H1 (cell line): ENCODE results near the gene SND1. TPM values are rescaled to one million over a fixed set of nuclear protein-coding genes. Genes with fewer than 3 reads are reported as not detected.

Experiments used
- CTCF ChIA-PET: fragments of 300-600 bp; sonication (Branson Sonifier 250); formaldehyde crosslinking; loops from one replicate; lab custom pipeline; 2021; ENCODE audit not compliant: partially characterized antibody; lab: Charles Lee
- POLR2A ChIA-PET: fragments of 300-600 bp; sonication (Branson Sonifier 250); formaldehyde crosslinking; loops from one replicate; lab custom pipeline; 2021; ENCODE audit warnings: inconsistent platforms; ENCODE audit not compliant: partially characterized antibody; lab: Charles Lee
- DNase-seq, 2 experiments: peaks; one replicate each; pipeline versions ENCODE4 v3.0.0 to v3.0.0-alpha.2; 2010 to 2022; ENCODE audit warnings: low spot score in 2 of 2, low read depth in 1 of 2, mixed read lengths in 1 of 2
- FAIRE-seq: peaks from 2 replicates; lab custom pipeline; 2011; peaks lifted over from hg19 to GRCh38; lab: Jason Lieb, UNC
- H2AFZ ChIP-seq: 2 replicates; pipeline ENCODE4 v1.8.1; 2012; ENCODE audit warnings: low read length, inconsistent platforms
- H2AK5ac ChIP-seq: 2 replicates; pipeline ENCODE4 v1.6.1; 2013; ENCODE audit warnings: low read depth, low read length
- H2BK120ac ChIP-seq: replicated peaks from 2 replicates; pipeline ENCODE3; 2013; ENCODE audit warnings: low read depth, low read length, inconsistent platforms
- H2BK12ac ChIP-seq: 2 replicates; pipeline ENCODE4 v1.6.1; 2013; ENCODE audit warnings: low read depth, low read length
- H2BK15ac ChIP-seq: 2 replicates; pipeline ENCODE4 v1.6.1; 2013; ENCODE audit warnings: low read length
- H2BK20ac ChIP-seq: 2 replicates; pipeline ENCODE4 v1.6.1; 2013; ENCODE audit warnings: low read length
- H2BK5ac ChIP-seq: 2 replicates; pipeline ENCODE4 v1.6.1; 2013; ENCODE audit warnings: low read depth, low read length
- H3K14ac ChIP-seq: 2 replicates; pipeline ENCODE4 v1.6.1; 2013; ENCODE audit warnings: inconsistent platforms; ENCODE audit not compliant: insufficient read length
- H3K18ac ChIP-seq: 2 replicates; pipeline ENCODE4 v1.6.1; 2013; ENCODE audit warnings: low read length; ENCODE audit errors: extremely low read depth
- H3K23ac ChIP-seq: 2 replicates; pipeline ENCODE4 v1.6.1; 2013; ENCODE audit warnings: inconsistent platforms; ENCODE audit not compliant: insufficient read length
- H3K23me2 ChIP-seq: 2 replicates; pipeline ENCODE4 v1.6.1; 2013; ENCODE audit warnings: low read depth, low read length
- H3K27ac ChIP-seq: 2 replicates; pipeline ENCODE4 v1.6.1; 2011; ENCODE audit warnings: low read depth, low read length, inconsistent platforms
- H3K27me3 ChIP-seq, 4 experiments: replicated peaks in 1 of 4; 1 replicate in 1 of 4; 2 replicates in 3 of 4; pipeline versions ENCODE4 v1.6.1 to v1.8.1; 2011 to 2013; ENCODE audit warnings: low read length in 3 of 4, mild to moderate bottlenecking in 3 of 4, inconsistent platforms in 2 of 4, mixed read lengths in 2 of 4, moderate library complexity in 1 of 4; ENCODE audit not compliant: control insufficient read depth in 3 of 4, insufficient read depth in 3 of 4; ENCODE audit errors: extremely low read depth in 1 of 4
- H3K36me3 ChIP-seq, 4 experiments: 2 replicates each; pipeline versions ENCODE4 v1.6.1 to v1.8.1; 2011 to 2013; ENCODE audit warnings: mild to moderate bottlenecking in 4 of 4, low read length in 3 of 4, moderate library complexity in 2 of 4, control low read depth in 1 of 4, inconsistent platforms in 1 of 4; ENCODE audit not compliant: insufficient read depth in 4 of 4, control insufficient read depth in 2 of 4
- H3K4ac ChIP-seq: replicated peaks from 2 replicates; pipeline ENCODE3; 2013; ENCODE audit warnings: low read length, low read depth, mixed read lengths, inconsistent platforms; ENCODE audit not compliant: insufficient read length
- H3K4me1 ChIP-seq, 4 experiments: replicated peaks in 1 of 4; 1 replicate in 1 of 4; 2 replicates in 3 of 4; pipeline versions ENCODE4 v1.6.1 to v1.8.1; 2011 to 2013; ENCODE audit warnings: low read length in 3 of 4, inconsistent platforms in 2 of 4, mixed read lengths in 1 of 4; ENCODE audit not compliant: insufficient read depth in 4 of 4, control insufficient read depth in 3 of 4
- H3K4me2 ChIP-seq, 2 experiments: 2 replicates each; pipeline versions ENCODE4 v1.6.1 to v1.8.1; 2011 to 2013; ENCODE audit warnings: low read depth in 2 of 2, low read length in 2 of 2, control low read depth in 1 of 2, inconsistent platforms in 1 of 2, mild to moderate bottlenecking in 1 of 2; ENCODE audit not compliant: insufficient read depth in 1 of 2
- H3K4me3 ChIP-seq, 4 experiments: fragments of 200-600, 300-600 bp in 1 of 4; sonication (generic), shearing (Covaris generic), sonication (Bioruptor Twin) in 1 of 4; 2 replicates each; pipeline versions ENCODE4 v1.5.1 to v1.8.1; 2011 to 2016; ENCODE audit warnings: low read length in 4 of 4, low read depth in 3 of 4, control low read depth in 2 of 4, inconsistent platforms in 2 of 4, mild to moderate bottlenecking in 2 of 4, mixed read lengths in 1 of 4, moderate library complexity in 1 of 4; ENCODE audit not compliant: insufficient read depth in 2 of 4; ENCODE audit errors: extremely low read depth in 1 of 4
- H3K56ac ChIP-seq: replicated peaks from 2 replicates; pipeline ENCODE3; 2013; ENCODE audit warnings: low read depth, mild to moderate bottlenecking, mixed read lengths, low read length, inconsistent platforms; ENCODE audit not compliant: insufficient read length
- H3K79me1 ChIP-seq: 2 replicates; pipeline ENCODE4 v1.6.1; 2013; ENCODE audit warnings: low read depth, low read length, control low read depth
- H3K79me2 ChIP-seq, 2 experiments: 2 replicates each; pipeline versions ENCODE4 v1.6.1 to v1.8.1; 2012 to 2013; ENCODE audit warnings: low read length in 2 of 2, mild to moderate bottlenecking in 2 of 2, inconsistent platforms in 1 of 2; ENCODE audit not compliant: insufficient read depth in 2 of 2, control insufficient read depth in 1 of 2
- H3K9ac ChIP-seq, 4 experiments: replicated peaks in 1 of 4; 1 replicate in 1 of 4; 2 replicates in 3 of 4; pipeline versions ENCODE4 v1.6.1 to v1.8.1; 2011 to 2013; ENCODE audit warnings: low read depth in 3 of 4, low read length in 3 of 4, control low read depth in 2 of 4, mild to moderate bottlenecking in 2 of 4, moderate library complexity in 2 of 4, inconsistent platforms in 1 of 4; ENCODE audit errors: extremely low read depth in 1 of 4
- H3K9me3 ChIP-seq, 2 experiments: 2 replicates each; pipeline versions ENCODE4 v1.6.1 to v1.8.1; 2012 to 2013; ENCODE audit warnings: mild to moderate bottlenecking in 2 of 2, moderate library complexity in 2 of 2, control low read depth in 1 of 2, inconsistent platforms in 1 of 2, low read depth in 1 of 2, low read length in 1 of 2, mixed read lengths in 1 of 2; ENCODE audit not compliant: insufficient read depth in 2 of 2
- H4K20me1 ChIP-seq, 2 experiments: replicated peaks in 1 of 2; 2 replicates each; pipeline versions ENCODE3 to v1.8.1; 2011 to 2013; ENCODE audit warnings: inconsistent platforms in 2 of 2, low read length in 2 of 2, mild to moderate bottlenecking in 1 of 2; ENCODE audit not compliant: insufficient read depth in 2 of 2, control insufficient read depth in 1 of 2
- H4K5ac ChIP-seq: 2 replicates; pipeline ENCODE4 v1.6.1; 2013; ENCODE audit warnings: low read length, low read depth, mixed read lengths, inconsistent platforms; ENCODE audit not compliant: insufficient read length
- H4K8ac ChIP-seq: 2 replicates; pipeline ENCODE4 v1.8.0; 2013; ENCODE audit warnings: mild to moderate bottlenecking, moderate library complexity, low read length, inconsistent platforms; ENCODE audit not compliant: insufficient read depth; ENCODE audit errors: extremely low read depth
- H4K91ac ChIP-seq: replicated peaks from 2 replicates; pipeline ENCODE3; 2013; ENCODE audit warnings: low read length, mixed read lengths, inconsistent platforms; ENCODE audit not compliant: insufficient read length
- CHD1 ChIP-seq: IDR thresholded peaks from 2 replicates; pipeline ENCODE4 v1.6.1; 2012; ENCODE audit warnings: low read depth, low read length, improper control_type of control experiment
- CHD2 ChIP-seq: IDR thresholded peaks from 2 replicates; pipeline ENCODE4 v1.6.1; 2012; ENCODE audit warnings: low read length, improper control_type of control experiment
- EP300 ChIP-seq, 2 experiments: IDR thresholded peaks; 1 replicate in 1 of 2; 2 replicates in 1 of 2; pipeline ENCODE4 v1.6.1; 2011 to 2012; ENCODE audit warnings: low read depth in 2 of 2, low read length in 2 of 2, mild to moderate bottlenecking in 2 of 2, borderline replicate concordance in 1 of 2, inconsistent platforms in 1 of 2, moderate library complexity in 1 of 2
- KDM4A ChIP-seq: IDR thresholded peaks from one replicate; pipeline ENCODE4 v1.7.1; 2012; ENCODE audit warnings: low read depth, mild to moderate bottlenecking, moderate library complexity, low read length, inconsistent platforms; ENCODE audit not compliant: severe bottlenecking
- PHF8 ChIP-seq: fragments of 200-600 bp; sonication (generic); conservative IDR thresholded peaks from 2 replicates; pipeline ENCODE4 v1.7.1; 2012; ENCODE audit warnings: low read depth, mild to moderate bottlenecking, inconsistent platforms, low read length, moderate library complexity
- RAD21 ChIP-seq, 2 experiments: IDR thresholded peaks in 1 of 2; conservative IDR thresholded peaks in 1 of 2; 2 replicates each; pipeline ENCODE4 v1.6.1; 2011; ENCODE audit warnings: low read depth in 2 of 2, low read length in 2 of 2, improper control_type of control experiment in 1 of 2, inconsistent platforms in 1 of 2, mild to moderate bottlenecking in 1 of 2, moderate library complexity in 1 of 2
- TAF1 ChIP-seq: IDR thresholded peaks from 2 replicates; pipeline ENCODE4 v1.6.1; 2011; ENCODE audit warnings: mild to moderate bottlenecking, low read depth, low read length
- WGBS, 2 experiments: shearing (Covaris generic) in 1 of 2; methylation state at CpG; one replicate each; pipeline versions ENCODE4 v1.1.6 to v1.1.7; 2013 to 2015; ENCODE audit warnings: low lambda C conversion rate in 2 of 2, mixed read lengths in 2 of 2, inconsistent platforms in 1 of 2, low coverage in 1 of 2, missing lambda C conversion rate in 1 of 2; ENCODE audit not compliant: insufficient replicate concordance in 2 of 2, insufficient coverage in 1 of 2, insufficient read length in 1 of 2; ENCODE audit errors: extremely low coverage in 1 of 2, missing lambda C conversion rate in 1 of 2; 5-methylcytosine and 5-hydroxymethylcytosine counted together
- polyA plus RNA-seq, 7 experiments: library from polyadenylated mRNA; depleted of rRNA in 3 of 7; stranded (reverse) in 5 of 7; unstranded in 2 of 7; fragments of >200 nt in 5 of 7; fragments of 200-250 nt in 2 of 7; gene quantifications; 1 replicate in 5 of 7; 2 replicates in 1 of 7; 4 replicates in 1 of 7; pipeline versions ENCODE4 v1.2.1 to v1.2.3, GENCODE V29; 2011 to 2013; ENCODE audit warnings: missing spikeins in 2 of 7, mixed read lengths in 2 of 7
- total RNA-seq: library from RNA; stranded (reverse); fragmentation: NEBNext Ultra II Directional; extraction: Animal tissue kit (Norgen Biotek cat#: 25700); gene quantifications from 2 replicates; pipeline ENCODE4 v1.2.1, GENCODE V29; 2021

SND1 gene
- total and polyA plus RNA-seq, 2 of the 8 experiments (the other 6 are each of a cell fraction or from before 2014, with no cell fraction given): 122 to 290 TPM

GRCh38 chr7:128052404-128052803 is 400.4 kb downstream of the SND1 start:
- no peak overlapping the region for H3K14ac ChIP-seq
- no peak overlapping the region for H4K91ac ChIP-seq
- no peak overlapping the region for H3K4me3 ChIP-seq
- H2BK15ac ChIP-seq: no peak overlapping the region
- no peak overlapping the region for H3K4me2 ChIP-seq
- H4K20me1 ChIP-seq: peaks cover 3 to 8% of the 10 kb centered on the region in 2 experiments
- no peaks in the 10 kb centered on the region for H3K4me1 ChIP-seq
- no peaks in the 10 kb centered on the region for H3K9me3 ChIP-seq
- no peak overlapping the region for H3K56ac ChIP-seq
- no peak overlapping the region for H4K5ac ChIP-seq
- no peak overlapping the region for H2BK20ac ChIP-seq
- H2BK5ac ChIP-seq: no peak overlapping the region
- no peak overlapping the region for H3K18ac ChIP-seq
- H2AK5ac ChIP-seq: no peak overlapping the region
- H3K23me2 ChIP-seq: no peaks in the 10 kb centered on the region
- DNase-seq: no peak
- ChIA-PET POLR2A (no interaction called here), CTCF (interaction anchor here (0.6 to 10.4 kb wide), 10 partner anchors 9 to 156 kb away, joined by 3 to 93 read pairs (median 3); no protein-coding TSS in a partner anchor)
- no peak for FAIRE-seq
- no peak overlapping the region; a peak in 1 of 7 replicates for H3K9ac ChIP-seq
- WGBS, 2 experiments: 92% methylated on average over 9 of the region's 9 CpGs; no CpG with 5 or more reads in 1 of the 2 experiments
- no peak overlapping the region for H2AFZ ChIP-seq
- TF ChIP-seq KDM4A (no peak), PHF8 (no peak), TAF1 (no peak), RAD21 (IDR thresholded peaks at IDR 0.05 in 1 of 2, conservative IDR thresholded peaks at IDR 0.05 in 1 of 2; ENCODE audit: low read depth in 2 of 2, low read length in 2 of 2) (no peak), CHD2 (no peak), EP300 (IDR thresholded peaks at IDR 0.05; ENCODE audit: borderline replicate concordance in 1 of 2, low read depth in 2 of 2, low read length in 2 of 2) (no peak), CHD1 (no peak)
- TF ChIP-seq, all 59 proteins: peak for 0
- no peaks in the 10 kb centered on the region; the same call in 1 of the 2 replicates for H3K79me1 ChIP-seq
- no peaks in the 10 kb centered on the region for H3K36me3 ChIP-seq
- no peak overlapping the region for H3K27ac ChIP-seq
- no peak overlapping the region for H3K23ac ChIP-seq
- no peaks in the 10 kb centered on the region for H3K79me2 ChIP-seq
- no peak overlapping the region for H3K4ac ChIP-seq
- no peaks in the 10 kb centered on the region for H3K27me3 ChIP-seq
- no peak overlapping the region for H4K8ac ChIP-seq
- no peak overlapping the region for H2BK120ac ChIP-seq
- H2BK12ac ChIP-seq: no peak overlapping the region
